Adrenal gland (tissue), 5 donors: ENCODE measurements around the gene ARL8A.

ENCODE experiments used
- CTCF ChIP-seq, 6 experiments: fragments of 450-650 bp in 4 of 6; fragments of 200-600 bp in 2 of 6; sonication (generic) in 1 of 6; IDR thresholded peaks; 1 replicate in 5 of 6; 2 replicates in 1 of 6; pipeline versions ENCODE4 v1.5.1 to v1.8.0; 2016 to 2021; ENCODE audit warnings: antibody characterized with exemption in 6 of 6, mild to moderate bottlenecking in 2 of 6, moderate library complexity in 1 of 6
- POLR2A ChIP-seq, 2 donors: fragments of 450-650 bp; IDR thresholded peaks; one replicate each; pipeline ENCODE4 v1.6.1; 2017; ENCODE audit warnings: antibody characterized with exemption in 2 of 2, mild to moderate bottlenecking in 2 of 2, moderate library complexity in 1 of 2
- donor health status: DM: no; HTN: no; CAD: no.

GRCh38 chr1:202101184-202101583, 43.4 kb downstream of the ARL8A start:
- TF ChIP-seq CTCF (IDR thresholded peaks at IDR 0.05) (no peak), POLR2A (IDR thresholded peaks at IDR 0.05) (no peak)
